GM10847 (cell line): ENCODE measurements around the gene PDE5A.

Experiments used
- POLR2A ChIP-seq: IDR thresholded peaks from 2 replicates; pipeline ENCODE4 v1.6.1; 2011; ENCODE audit not compliant: insufficient read length; ENCODE audit errors: extremely low read depth

PDE5A gene

GRCh38 chr4:119478446-119479179 is 150.0 kb downstream of the PDE5A start:
- TF ChIP-seq POLR2A, result no peak

GRCh38 chr4:119477412-119478053 is 151.1 kb downstream of the PDE5A start:
- TF ChIP-seq POLR2A, result no peak

- no peak for TF ChIP-seq POLR2A
Measured at GRCh38 chr4:119471259-119471658, 157.3 kb downstream of the PDE5A start.

- peak; percentile 45 for TF ChIP-seq POLR2A
Measured at GRCh38 chr4:119454491-119455270, 173.9 kb downstream of the PDE5A start.
